ENCODE data around the gene CH25H. TPM values are rescaled to one million over a fixed set of nuclear protein-coding genes. Genes with fewer than 3 reads are reported as not detected.

Gene CH25H
- total RNA-seq, 1 donor from 2014 or later, result 0.70 TPM

- Mint-ChIP-seq H3K4me3 (peak overlapping the region; percentile 61), H3K9me3 (no peaks in the 10 kb centered on the region), H3K4me1 (ENCODE audit: unreplicated experiment) (peaks cover 31% of the 10 kb centered on the region), H3K27me3 (no peaks in the 10 kb centered on the region), H3K27ac (peak overlapping the region; percentile 23), H3K36me3 (peaks cover 5% of the 10 kb centered on the region)
- no peak for TF ChIP-seq CTCF (conservative IDR thresholded peaks at IDR 0.05)
- no peak for DNase-seq (ENCODE audit: extremely low spot score, unreplicated experiment)
Observed at GRCh38 chr10:89242840-89243568, 35.9 kb upstream of the CH25H start.

GRCh38 chr10:89242345-89242684 is 35.2 kb upstream of the CH25H start:
- no peak for DNase-seq (ENCODE audit: extremely low spot score, unreplicated experiment)
- Mint-ChIP-seq H3K36me3 (peaks cover 5% of the 10 kb centered on the region), H3K27me3 (no peaks in the 10 kb centered on the region), H3K27ac (peak overlapping the region; percentile 14), H3K9me3 (no peaks in the 10 kb centered on the region), H3K4me1 (ENCODE audit: unreplicated experiment) (peaks cover 31% of the 10 kb centered on the region), H3K4me3 (peak overlapping the region; percentile 4)
- no peak for TF ChIP-seq CTCF (conservative IDR thresholded peaks at IDR 0.05)

- Mint-ChIP-seq H3K36me3 (peaks cover 5% of the 10 kb centered on the region), H3K27ac (peak overlapping the region; percentile 14), H3K4me1 (ENCODE audit: unreplicated experiment) (peaks cover 31% of the 10 kb centered on the region), H3K27me3 (no peaks in the 10 kb centered on the region), H3K9me3 (no peaks in the 10 kb centered on the region), H3K4me3 (peak overlapping the region; percentile 4)
- TF ChIP-seq CTCF (conservative IDR thresholded peaks at IDR 0.05), result no peak
- no peak for DNase-seq (ENCODE audit: extremely low spot score, unreplicated experiment)
Observed at GRCh38 chr10:89241486-89242344, 34.6 kb upstream of the CH25H start.

GRCh38 chr10:89241026-89241425 is 33.9 kb upstream of the CH25H start:
- Mint-ChIP-seq H3K9me3 (no peaks in the 10 kb centered on the region), H3K36me3 (peaks cover 5% of the 10 kb centered on the region), H3K27ac (peak overlapping the region; percentile 7), H3K4me3 (no peak overlapping the region), H3K27me3 (no peaks in the 10 kb centered on the region), H3K4me1 (ENCODE audit: unreplicated experiment) (peaks cover 35% of the 10 kb centered on the region)
- no peak for TF ChIP-seq CTCF (conservative IDR thresholded peaks at IDR 0.05)
- no peak for DNase-seq (ENCODE audit: extremely low spot score, unreplicated experiment)

- no peak for TF ChIP-seq CTCF (conservative IDR thresholded peaks at IDR 0.05)
- peaks cover 5% of the 10 kb centered on the region for H3K36me3 Mint-ChIP-seq
- no peak for DNase-seq (ENCODE audit: extremely low spot score, unreplicated experiment)
- no peaks in the 10 kb centered on the region for H3K9me3 Mint-ChIP-seq
- H3K4me3 Mint-ChIP-seq, result no peak overlapping the region
- H3K27ac Mint-ChIP-seq, result peak overlapping the region; percentile 7
- peaks cover 33% of the 10 kb centered on the region for H3K4me1 Mint-ChIP-seq (ENCODE audit: unreplicated experiment)
- no peaks in the 10 kb centered on the region for H3K27me3 Mint-ChIP-seq
Observed at GRCh38 chr10:89240519-89240918, 33.4 kb upstream of the CH25H start.
